Measurements from ENCODE around the gene PLPP2. TPM values are rescaled to one million over a fixed set of nuclear protein-coding genes. Genes with fewer than 3 reads are reported as not detected.

The PLPP2 gene
- total RNA-seq, 2 donors from 2014 or later, result 0.56 to 1.6 TPM

DNA sequence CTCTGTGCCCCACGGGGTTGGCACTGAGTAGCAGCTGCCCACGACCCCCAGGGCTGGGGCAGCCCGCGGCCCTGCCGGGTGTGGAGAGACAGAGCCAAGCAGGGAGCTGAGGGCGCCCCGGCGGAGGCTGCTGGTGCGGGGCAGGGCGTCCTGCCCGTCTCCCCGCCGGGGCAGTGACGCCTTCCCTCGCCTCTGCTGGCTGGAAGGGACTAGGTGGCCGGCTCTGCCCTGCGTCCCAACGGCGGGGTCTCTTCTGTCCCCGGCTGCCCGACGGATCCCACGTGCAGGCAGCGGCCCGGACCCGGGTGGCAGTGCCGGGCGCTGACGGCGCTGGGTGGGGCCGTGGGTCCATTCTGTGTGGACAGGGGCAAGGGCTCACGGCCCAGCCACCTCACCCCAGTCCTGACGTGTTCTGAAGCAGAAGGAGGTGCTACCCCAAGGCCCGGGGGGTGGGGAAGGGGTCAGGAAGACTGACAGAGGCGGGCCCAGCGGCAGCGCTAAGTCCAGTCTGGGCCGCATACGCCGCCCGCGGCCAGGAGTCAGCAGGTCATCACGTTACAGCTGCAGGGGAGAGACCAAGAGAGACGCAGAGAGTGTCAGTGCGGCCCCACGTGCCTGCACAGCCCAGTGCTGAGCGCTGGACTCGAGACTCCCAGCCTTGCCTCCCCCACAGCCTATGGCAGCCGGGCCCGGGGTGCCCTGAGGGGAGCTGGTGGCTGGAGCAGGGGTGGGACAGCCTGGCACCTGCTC is 15.1 kb upstream of the PLPP2 start:
- DNase-seq (ENCODE audit: low spot score) (no peak), ATAC-seq (ENCODE audit: insufficient number of reproducible peaks, low FRiP score, low read depth) (no peak)
- no peak overlapping the region for H3K4me3 ChIP-seq
- H3K4me1 ChIP-seq (ENCODE audit: control insufficient read depth in 1 of 2, low read depth in 2 of 2), result no peaks in the 10 kb centered on the region
- H3K9me3 ChIP-seq, result no peaks in the 10 kb centered on the region
- TF ChIP-seq, protein P1, sequence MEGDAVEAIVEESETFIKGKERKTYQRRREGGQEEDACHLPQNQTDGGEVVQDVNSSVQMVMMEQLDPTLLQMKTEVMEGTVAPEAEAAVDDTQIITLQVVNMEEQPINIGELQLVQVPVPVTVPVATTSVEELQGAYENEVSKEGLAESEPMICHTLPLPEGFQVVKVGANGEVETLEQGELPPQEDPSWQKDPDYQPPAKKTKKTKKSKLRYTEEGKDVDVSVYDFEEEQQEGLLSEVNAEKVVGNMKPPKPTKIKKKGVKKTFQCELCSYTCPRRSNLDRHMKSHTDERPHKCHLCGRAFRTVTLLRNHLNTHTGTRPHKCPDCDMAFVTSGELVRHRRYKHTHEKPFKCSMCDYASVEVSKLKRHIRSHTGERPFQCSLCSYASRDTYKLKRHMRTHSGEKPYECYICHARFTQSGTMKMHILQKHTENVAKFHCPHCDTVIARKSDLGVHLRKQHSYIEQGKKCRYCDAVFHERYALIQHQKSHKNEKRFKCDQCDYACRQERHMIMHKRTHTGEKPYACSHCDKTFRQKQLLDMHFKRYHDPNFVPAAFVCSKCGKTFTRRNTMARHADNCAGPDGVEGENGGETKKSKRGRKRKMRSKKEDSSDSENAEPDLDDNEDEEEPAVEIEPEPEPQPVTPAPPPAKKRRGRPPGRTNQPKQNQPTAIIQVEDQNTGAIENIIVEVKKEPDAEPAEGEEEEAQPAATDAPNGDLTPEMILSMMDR (IDR thresholded peaks at IDR 0.05), result no peak
- peaks cover 28% of the 10 kb centered on the region for H3K36me3 ChIP-seq
- no peaks in the 10 kb centered on the region for H3K27me3 ChIP-seq (replicated peaks; ENCODE audit: insufficient read depth)
- H3K27ac ChIP-seq, result no peak overlapping the region

DNA sequence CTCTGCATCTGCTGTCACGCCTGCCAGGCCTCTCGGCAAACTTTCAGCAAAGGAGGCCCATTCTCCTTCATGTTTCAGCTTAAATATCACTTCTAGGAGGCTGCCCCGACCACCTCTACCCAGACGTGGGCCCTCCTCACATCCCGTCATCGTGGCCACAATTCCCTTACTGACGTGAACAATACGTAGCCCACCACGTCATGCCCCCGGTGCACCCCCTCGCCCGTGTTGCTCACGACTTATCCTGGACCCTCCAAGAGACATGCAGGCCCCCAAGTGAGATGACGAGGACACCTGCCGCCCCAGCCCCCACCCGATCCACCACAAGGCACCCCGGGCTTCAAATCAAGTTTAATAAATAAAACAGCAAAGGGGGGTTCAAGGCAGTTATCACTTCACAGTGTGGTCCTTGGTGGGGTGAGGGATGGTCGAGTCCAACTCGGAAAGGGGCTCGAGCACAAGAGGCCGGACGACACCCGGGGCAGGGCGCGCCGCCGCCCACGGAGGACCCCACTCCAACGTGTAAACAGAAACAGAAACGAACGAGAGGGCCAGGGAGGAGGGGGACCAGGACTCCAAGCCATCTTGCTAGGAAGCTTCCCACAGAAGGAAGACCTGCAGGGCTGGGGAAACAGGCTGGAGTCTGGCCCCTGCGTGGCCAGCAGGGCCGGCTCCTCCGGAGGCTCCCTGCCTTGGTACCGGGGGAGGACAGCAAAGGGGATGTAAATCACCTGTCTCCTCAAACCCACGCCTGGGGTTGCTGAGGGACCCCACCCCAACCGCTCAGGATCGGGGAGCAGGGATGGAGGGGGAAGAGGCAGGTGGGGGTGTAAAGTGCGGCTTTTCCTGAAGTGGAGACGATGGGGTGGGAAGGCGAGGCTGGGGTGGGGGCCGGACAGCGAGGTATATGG is 14.3 kb upstream of the PLPP2 start:
- ATAC-seq (ENCODE audit: insufficient number of reproducible peaks, low FRiP score, low read depth) (no peak), DNase-seq (ENCODE audit: low spot score) (no peak)
- H3K27me3 ChIP-seq (replicated peaks; ENCODE audit: insufficient read depth), result no peaks in the 10 kb centered on the region
- peaks cover 28% of the 10 kb centered on the region for H3K36me3 ChIP-seq
- no peak overlapping the region for H3K27ac ChIP-seq
- TF ChIP-seq, protein P1 (IDR thresholded peaks at IDR 0.05), result no peak
- no peaks in the 10 kb centered on the region for H3K4me1 ChIP-seq (ENCODE audit: control insufficient read depth in 1 of 2, low read depth in 2 of 2)
- no peaks in the 10 kb centered on the region for H3K9me3 ChIP-seq
- no peak overlapping the region for H3K4me3 ChIP-seq

DNA sequence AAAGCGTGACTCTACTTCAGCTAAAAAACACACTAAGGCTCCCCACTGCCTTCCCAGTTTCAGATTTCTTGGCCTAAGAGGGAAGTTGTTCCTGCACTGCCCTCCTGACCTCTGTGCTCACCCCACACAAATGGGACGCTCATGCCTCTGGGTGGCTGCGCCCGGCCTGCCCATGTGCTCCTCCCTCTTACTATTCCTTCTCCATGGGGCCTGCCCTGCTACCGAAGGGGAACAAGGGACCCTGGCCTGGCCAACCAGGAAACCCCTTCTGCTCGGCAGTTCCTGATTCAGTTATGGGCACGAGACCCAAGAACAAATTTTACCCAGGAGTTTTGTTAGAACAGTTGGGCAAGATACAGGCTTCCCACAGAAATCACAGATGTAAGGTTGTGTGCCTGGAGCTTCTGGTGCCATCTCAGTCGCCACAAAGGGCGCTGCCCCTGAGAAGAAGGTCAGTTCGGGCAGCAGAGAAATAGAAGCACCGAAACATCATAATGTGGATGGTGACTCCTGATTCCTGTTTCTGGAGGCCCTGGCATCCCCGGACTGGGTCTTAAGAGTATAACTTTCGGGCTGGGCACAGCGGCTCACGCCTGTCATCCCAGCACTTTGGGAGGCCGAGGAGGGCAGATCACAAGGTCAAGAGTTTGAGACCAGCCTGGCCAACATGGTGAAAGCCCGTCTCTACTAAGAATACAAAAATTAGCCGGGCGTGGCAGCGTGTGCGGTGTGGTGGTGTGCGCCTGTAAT is 5.4 kb upstream of the PLPP2 start:
- no peaks in the 10 kb centered on the region for H3K36me3 ChIP-seq
- TF ChIP-seq, protein P1 (IDR thresholded peaks at IDR 0.05), result no peak
- no peak for ATAC-seq (ENCODE audit: insufficient number of reproducible peaks, low FRiP score, low read depth)
- H3K27ac ChIP-seq, result no peak overlapping the region
- H3K9me3 ChIP-seq, result no peaks in the 10 kb centered on the region
- DNase-seq (ENCODE audit: low spot score), result no peak
- peaks cover 0 to 16% of the 10 kb centered on the region in 2 donors for H3K4me1 ChIP-seq (ENCODE audit: control insufficient read depth in 1 of 2, low read depth in 2 of 2)
- H3K27me3 ChIP-seq (replicated peaks; ENCODE audit: insufficient read depth), result peaks cover 28% of the 10 kb centered on the region
- H3K4me3 ChIP-seq, result no peak overlapping the region

DNA sequence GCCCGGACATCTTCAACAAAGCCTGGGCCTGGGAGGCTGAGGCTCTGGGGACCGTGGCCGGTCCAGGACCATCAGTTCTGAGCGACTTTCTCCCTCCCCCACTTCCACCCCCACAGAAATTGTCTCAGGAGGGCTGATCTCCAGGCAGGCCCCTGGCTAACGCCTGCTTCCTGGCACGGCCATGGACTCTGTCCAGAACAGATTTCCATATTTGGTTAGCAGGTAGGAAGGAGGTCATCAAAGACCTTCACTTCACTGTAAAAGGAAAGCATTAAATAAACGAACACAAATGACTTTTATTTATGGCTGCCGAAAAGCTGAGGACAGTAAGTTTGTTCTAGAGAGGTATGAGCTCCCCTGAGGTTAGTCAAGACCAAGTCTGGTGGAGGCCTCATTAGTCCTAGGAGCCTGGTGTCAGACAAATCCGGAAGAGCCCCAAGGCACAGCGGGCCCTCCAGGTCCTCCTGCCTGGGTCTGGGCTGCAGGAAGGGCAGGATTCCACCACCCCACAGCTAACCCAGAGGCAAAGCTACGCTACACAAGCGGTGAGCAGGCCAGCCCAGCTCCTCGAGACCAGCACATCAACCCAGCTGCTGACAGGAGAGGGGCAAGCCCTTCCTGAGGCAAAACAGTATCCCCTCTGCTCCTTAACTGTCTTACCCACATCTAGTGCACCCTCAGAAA is 4.6 kb upstream of the PLPP2 start:
- no peak overlapping the region for H3K27ac ChIP-seq

More for the DNA sequence above, 4.6 kb upstream of the PLPP2 start:
- TF ChIP-seq, protein P1 (IDR thresholded peaks at IDR 0.05), result no peak
- Histone ChIP-seq H3K9me3 (no peaks in the 10 kb centered on the region), H3K4me1 (ENCODE audit: control insufficient read depth in 1 of 2, low read depth in 2 of 2) (peaks cover 0 to 16% of the 10 kb centered on the region in 2 donors), H3K36me3 (no peaks in the 10 kb centered on the region), H3K27me3 (replicated peaks; ENCODE audit: insufficient read depth) (peaks cover 28% of the 10 kb centered on the region), H3K4me3 (no peak overlapping the region)
- ATAC-seq (ENCODE audit: insufficient number of reproducible peaks, low FRiP score, low read depth), result no peak
- no peak for DNase-seq (ENCODE audit: low spot score)
